LNCaP clone FGC (cell line): ENCODE data around the gene SPG11.

Experiments used
- DNase-seq: peaks from one replicate; pipeline ENCODE4 v3.0.0-alpha.2; 2011; ENCODE audit warnings: low read depth
- H3K4me3 ChIP-seq: 2 replicates; pipeline ENCODE4 v1.5.1; 2011; ENCODE audit warnings: mild to moderate bottlenecking, low read depth, low read length, control low read depth
- TF ChIP-seq, protein P1 (sequence below): IDR thresholded peaks from 2 replicates; pipeline ENCODE4 v1.5.1; 2012; ENCODE audit warnings: mild to moderate bottlenecking; ENCODE audit not compliant: control insufficient read depth, insufficient read depth; ENCODE audit errors: extremely low read depth

SPG11 gene

GRCh38 chr15:44675911-44676310 lies 12.4 kb upstream of the SPG11 start:
- H3K4me3 ChIP-seq: no peak overlapping the region
- TF ChIP-seq, protein P1, sequence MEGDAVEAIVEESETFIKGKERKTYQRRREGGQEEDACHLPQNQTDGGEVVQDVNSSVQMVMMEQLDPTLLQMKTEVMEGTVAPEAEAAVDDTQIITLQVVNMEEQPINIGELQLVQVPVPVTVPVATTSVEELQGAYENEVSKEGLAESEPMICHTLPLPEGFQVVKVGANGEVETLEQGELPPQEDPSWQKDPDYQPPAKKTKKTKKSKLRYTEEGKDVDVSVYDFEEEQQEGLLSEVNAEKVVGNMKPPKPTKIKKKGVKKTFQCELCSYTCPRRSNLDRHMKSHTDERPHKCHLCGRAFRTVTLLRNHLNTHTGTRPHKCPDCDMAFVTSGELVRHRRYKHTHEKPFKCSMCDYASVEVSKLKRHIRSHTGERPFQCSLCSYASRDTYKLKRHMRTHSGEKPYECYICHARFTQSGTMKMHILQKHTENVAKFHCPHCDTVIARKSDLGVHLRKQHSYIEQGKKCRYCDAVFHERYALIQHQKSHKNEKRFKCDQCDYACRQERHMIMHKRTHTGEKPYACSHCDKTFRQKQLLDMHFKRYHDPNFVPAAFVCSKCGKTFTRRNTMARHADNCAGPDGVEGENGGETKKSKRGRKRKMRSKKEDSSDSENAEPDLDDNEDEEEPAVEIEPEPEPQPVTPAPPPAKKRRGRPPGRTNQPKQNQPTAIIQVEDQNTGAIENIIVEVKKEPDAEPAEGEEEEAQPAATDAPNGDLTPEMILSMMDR: no peak
- DNase-seq: no peak

DNA sequence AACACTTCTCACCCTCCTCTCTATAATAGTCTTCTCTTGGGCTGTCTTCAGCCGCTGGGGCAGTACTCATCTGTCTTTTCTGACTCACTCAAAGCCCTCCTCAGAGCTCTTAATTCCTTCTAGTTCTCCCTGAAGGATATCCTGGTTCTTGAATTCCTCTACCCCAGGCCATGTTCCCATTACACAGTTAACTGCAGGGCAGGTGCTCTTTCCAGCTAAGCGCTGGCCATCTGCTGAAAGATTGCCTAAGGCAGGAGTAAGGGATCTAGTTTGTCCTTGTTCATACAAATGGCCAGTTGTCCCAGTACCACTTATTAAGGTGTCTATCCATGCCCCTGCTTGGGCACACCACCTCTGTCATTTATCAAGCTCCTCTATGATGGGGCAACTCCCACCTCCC lies 10.2 kb upstream of the SPG11 start:
- TF ChIP-seq, protein P1: no peak
- H3K4me3 ChIP-seq: no peak overlapping the region
- DNase-seq: no peak

GRCh38 chr15:44670087-44670950 lies 6.9 kb upstream of the SPG11 start:
- TF ChIP-seq, protein P1: no peak
- DNase-seq: no peak
- no peak overlapping the region for H3K4me3 ChIP-seq

GRCh38 chr15:44668921-44669320 lies 5.5 kb upstream of the SPG11 start:
- TF ChIP-seq, protein P1: no peak
- no peak for DNase-seq
- no peak overlapping the region for H3K4me3 ChIP-seq

GRCh38 chr15:44667039-44667360 lies 3.5 kb upstream of the SPG11 start:
- no peak overlapping the region for H3K4me3 ChIP-seq
- TF ChIP-seq, protein P1: no peak
- no peak for DNase-seq

DNA sequence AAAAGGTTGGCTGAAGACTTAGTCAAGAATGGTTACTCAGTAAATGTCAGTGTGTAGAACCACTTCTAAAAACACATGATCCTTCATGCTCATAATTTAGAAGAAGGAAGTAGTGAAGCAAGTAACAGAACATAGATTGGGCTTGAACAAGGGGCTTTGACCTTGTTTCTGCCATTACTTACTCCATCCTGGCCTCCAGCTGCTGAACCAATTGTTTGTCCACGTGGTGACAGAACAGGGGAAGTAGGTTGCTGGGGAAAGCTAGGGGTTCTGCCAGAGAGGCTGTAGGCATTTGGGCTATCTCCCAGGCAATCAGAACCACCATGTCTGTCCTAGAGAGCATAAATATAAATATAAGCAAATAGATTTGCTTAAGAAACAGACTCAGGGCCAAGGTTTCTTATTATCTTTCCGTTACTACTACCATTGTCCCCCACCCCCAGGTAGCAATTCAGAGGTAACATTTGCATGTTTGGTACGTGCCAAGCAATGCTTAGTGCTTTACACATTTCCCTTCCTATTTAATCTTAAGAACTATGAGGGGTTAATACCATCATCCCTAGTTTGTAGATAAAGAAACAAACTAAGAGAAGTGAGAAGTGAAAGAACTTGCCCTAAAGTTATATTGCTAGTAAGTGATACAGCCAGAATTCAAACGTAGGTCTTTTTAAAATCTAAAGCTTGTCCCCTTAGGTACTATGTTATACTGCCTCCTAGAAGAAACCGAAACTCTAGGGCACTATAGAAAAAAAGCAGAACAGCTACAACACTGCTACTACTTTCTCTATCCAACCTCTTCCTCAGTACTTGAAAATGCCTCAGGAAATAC lies 3.0 kb upstream of the SPG11 start:
- DNase-seq: no peak
- no peak overlapping the region for H3K4me3 ChIP-seq
- TF ChIP-seq, protein P1: no peak
